HEK293T (cell line): Measurements from ENCODE around the gene SPIN4.

Experiments
- BHLHE40 ChIP-seq: fragments of 450-650 bp; IDR thresholded peaks from 2 replicates; pipeline ENCODE4 v1.6.1; 2016; ENCODE audit warnings: mild to moderate bottlenecking, moderate library complexity, borderline replicate concordance
- FOXK2 ChIP-seq: fragments of 450-650 bp; IDR thresholded peaks from 2 replicates; pipeline ENCODE4 v1.6.1; 2016; ENCODE audit warnings: mild to moderate bottlenecking
- HDGF ChIP-seq: fragments of 450-650 bp; IDR thresholded peaks from 2 replicates; pipeline ENCODE4 v1.6.1; 2017; ENCODE audit warnings: antibody characterized with exemption, borderline replicate concordance

- TF ChIP-seq FOXK2, result no peak
- no peak for TF ChIP-seq HDGF
- TF ChIP-seq BHLHE40, result no peak
Measured at GRCh38 chrX:63299596-63299995, 51.5 kb downstream of the SPIN4 start.
